Motor neuron (in vitro differentiated cells): Measurements from ENCODE around the gene FKRP. TPM values are rescaled to one million over a fixed set of nuclear protein-coding genes. Genes with fewer than 3 reads are reported as not detected.

Experiments
- ATAC-seq, 8 experiments: fragments of 200-7000 bp; cut with Tn5 transposase; replicated peaks in 6 of 8; 2 replicates each; pipeline ENCODE4 v1.8.0; 2021; ENCODE audit warnings: mild to moderate bottlenecking in 8 of 8, moderate library complexity in 8 of 8
- H3K27ac ChIP-seq, 2 donors: fragments of 250-450 bp; sonication (Bioruptor Pico); 2 replicates each; pipeline ENCODE4 v1.9.0; 2021; ENCODE audit warnings: antibody characterized with exemption in 2 of 2, mild to moderate bottlenecking in 2 of 2, moderate library complexity in 1 of 2
- H3K4me1 ChIP-seq, 2 donors: fragments of 250-450 bp; sonication (Bioruptor Pico); replicated peaks in 1 of 2; 2 replicates each; pipeline ENCODE4 v1.6.1; 2021; ENCODE audit warnings: antibody characterized with exemption in 2 of 2, mild to moderate bottlenecking in 2 of 2, moderate library complexity in 1 of 2
- H3K4me3 ChIP-seq, 5 donors: fragments of 250-450 bp; sonication (Bioruptor Pico); 2 replicates each; pipeline ENCODE4 v1.9.0; 2021; ENCODE audit warnings: antibody characterized with exemption in 5 of 5, mild to moderate bottlenecking in 5 of 5, moderate library complexity in 4 of 5
- WGBS, 10 experiments: fragments of 450-650 bp; shearing (Covaris generic); methylation state at CpG; one replicate each; pipeline ENCODE4 v1.0.0; 2022; 5-methylcytosine and 5-hydroxymethylcytosine counted together
- in situ Hi-C, 9 experiments: fragments of 400-800 bp; cut with MboI; loops; one replicate each; pipeline ENCODE4 v1.15.0; 2021; ENCODE audit warnings: low sequenced_read_pairs in 9 of 9, low pct_unique_long_range_greater_than_20kb in 2 of 9; ENCODE audit not compliant: unreplicated experiment in 9 of 9
- total RNA-seq, 8 experiments: library from RNA; unstranded; fragments of 300-600 nt; gene quantifications; 2 replicates each; pipeline versions ENCODE4 v1.2.3 to v1.2.4, GENCODE V29; 2022

FKRP gene
- total RNA-seq, 8 experiments from 2014 or later = 10.7 to 32.8 (median 19.1) TPM

- no peak overlapping the region for H3K27ac ChIP-seq
- WGBS, 10 experiments = 100% methylated on average over 1 to 3 of the region's 9 CpGs; no CpG with 5 or more reads in 5 of the 10 experiments
Observed at GRCh38 chr19:46730187-46730586, 15.7 kb upstream of the FKRP start.

GRCh38 chr19:46730595-46730994, 15.3 kb upstream of the FKRP start:
- peaks cover 0 to 9% of the 10 kb centered on the region in 2 donors for H3K4me1 ChIP-seq
- in situ Hi-C loops = no loop called here
- no peak overlapping the region for H3K27ac ChIP-seq
- H3K4me3 ChIP-seq = no peak overlapping the region
- peak in 2 of 8 experiments; percentile 4 to 6 for ATAC-seq
- WGBS, 10 experiments = 94 to 100% (median 99%) methylated on average over 1 to 6 of the region's 14 CpGs; no CpG with 5 or more reads in 6 of the 10 experiments

More at GRCh38 chr19:46730187-46730586, 15.7 kb upstream of the FKRP start:
- peaks cover 0 to 9% of the 10 kb centered on the region in 2 donors for H3K4me1 ChIP-seq
- no peak overlapping the region for H3K4me3 ChIP-seq
- in situ Hi-C loops = no loop called here
- no peak for ATAC-seq

GRCh38 chr19:46731007-46731501, 14.8 kb upstream of the FKRP start:
- no peak overlapping the region for H3K4me3 ChIP-seq
- no peak overlapping the region for H3K27ac ChIP-seq
- H3K4me1 ChIP-seq = peaks cover 0 to 9% of the 10 kb centered on the region in 2 donors
- ATAC-seq = peak in 2 of 8 experiments; percentile 85 to 86
- in situ Hi-C loops = no loop called here
- 20 to 100% (median 96%) methylated on average over 1 to 5 of the region's 14 CpGs; no CpG with 5 or more reads in 3 of the 10 experiments for WGBS, 10 experiments

- H3K4me1 ChIP-seq = peaks cover 0 to 8% of the 10 kb centered on the region in 2 donors
- 60 to 100% (median 90%) methylated on average over 1 to 14 of the region's 14 CpGs; no CpG with 5 or more reads in 5 of the 10 experiments for WGBS, 10 experiments
- ATAC-seq = no peak
- in situ Hi-C loops = no loop called here
- no peak overlapping the region for H3K4me3 ChIP-seq
- H3K27ac ChIP-seq = no peak overlapping the region
Observed at GRCh38 chr19:46731584-46731983, 14.3 kb upstream of the FKRP start.

GRCh38 chr19:46732172-46732938, 13.5 kb upstream of the FKRP start:
- ATAC-seq = no peak
- H3K4me1 ChIP-seq = peaks cover 0 to under 1% of the 10 kb centered on the region in 2 donors
- H3K27ac ChIP-seq = no peak overlapping the region
- no peak overlapping the region for H3K4me3 ChIP-seq
- in situ Hi-C loops = no loop called here
- 67 to 100% (median 98%) methylated on average over 1 to 6 of the region's 28 CpGs; no CpG with 5 or more reads in 4 of the 10 experiments for WGBS, 10 experiments

- H3K4me3 ChIP-seq = no peak overlapping the region
- in situ Hi-C loops = no loop called here
- H3K27ac ChIP-seq = no peak overlapping the region
- ATAC-seq = no peak
- H3K4me1 ChIP-seq = no peaks in the 10 kb centered on the region
- WGBS, 10 experiments = 62 to 98% (median 82%) methylated on average over 2 to 9 of the region's 23 CpGs; no CpG with 5 or more reads in 3 of the 10 experiments
Observed at GRCh38 chr19:46732966-46733689, 12.7 kb upstream of the FKRP start.

GRCh38 chr19:46733690-46734292, 12.1 kb upstream of the FKRP start:
- in situ Hi-C loops = no loop called here
- WGBS, 10 experiments = 76 to 100% (median 91%) methylated on average over 1 to 10 of the region's 11 CpGs; no CpG with 5 or more reads in 1 of the 10 experiments
- ATAC-seq = no peak
- Histone ChIP-seq H3K4me3 (no peak overlapping the region), H3K4me1 (no peaks in the 10 kb centered on the region), H3K27ac (no peak overlapping the region)

- no peak overlapping the region for H3K4me3 ChIP-seq
- no peaks in the 10 kb centered on the region for H3K4me1 ChIP-seq
- H3K27ac ChIP-seq = no peak overlapping the region
- 51 to 100% (median 80%) methylated on average over 1 to 8 of the region's 22 CpGs; no CpG with 5 or more reads in 1 of the 10 experiments for WGBS, 10 experiments
- ATAC-seq = peak in 6 of 8 experiments; percentile 24 to 86 (median 67)
- in situ Hi-C loops = no loop called here
Observed at GRCh38 chr19:46736531-46737297, 9.1 kb upstream of the FKRP start.

- Histone ChIP-seq H3K4me3 (no peak overlapping the region), H3K4me1 (no peaks in the 10 kb centered on the region), H3K27ac (no peak overlapping the region)
- ATAC-seq = no peak
- in situ Hi-C loops = no loop called here
- 100% methylated on average over 1 of the region's 7 CpGs; no CpG with 5 or more reads in 9 of the 10 experiments for WGBS, 10 experiments
Observed at GRCh38 chr19:46737298-46737654, 8.6 kb upstream of the FKRP start.

- 60 to 100% (median 91%) methylated on average over 1 to 10 of the region's 19 CpGs; no CpG with 5 or more reads in 3 of the 10 experiments for WGBS, 10 experiments
- H3K4me3 ChIP-seq = no peak overlapping the region
- H3K4me1 ChIP-seq = no peaks in the 10 kb centered on the region
- ATAC-seq = no peak
- in situ Hi-C loops = no loop called here
- no peak overlapping the region for H3K27ac ChIP-seq
Observed at GRCh38 chr19:46737761-46738171, 8.1 kb upstream of the FKRP start.

- 0 to 100% (median 81%) methylated on average over 1 to 3 of the region's 14 CpGs; no CpG with 5 or more reads in 4 of the 10 experiments for WGBS, 10 experiments
- in situ Hi-C loops = no loop called here
- no peak for ATAC-seq
- no peak overlapping the region for H3K4me3 ChIP-seq
- no peak overlapping the region for H3K27ac ChIP-seq
- H3K4me1 ChIP-seq = peaks cover 5 to 6% of the 10 kb centered on the region in 2 donors
Observed at GRCh38 chr19:46739290-46739771, 6.5 kb upstream of the FKRP start.

- no peak overlapping the region for H3K4me3 ChIP-seq
- H3K4me1 ChIP-seq = peaks cover 12 to 13% of the 10 kb centered on the region in 2 donors
- ATAC-seq = no peak
- in situ Hi-C loops = no loop called here
- no peak overlapping the region for H3K27ac ChIP-seq
- whole genome bisulfite sequencing, 10 experiments = 60 to 100% (median 97%) methylated on average over 1 to 13 of the region's 17 CpGs; no CpG with 5 or more reads in 4 of the 10 experiments
Observed at GRCh38 chr19:46741447-46741846, 4.4 kb upstream of the FKRP start.
